Endodermal cell (in vitro differentiated cells): ENCODE results near the gene TANGO2. TPM values are rescaled to one million over a fixed set of nuclear protein-coding genes. Genes with fewer than 3 reads are reported as not detected.

Source experiments
- DNase-seq: peaks from one replicate; pipeline ENCODE4 v3.0.0-alpha.2; 2017
- H3K27ac ChIP-seq: 2 replicates; pipeline ENCODE4 v1.5.1; 2013; ENCODE audit warnings: mild to moderate bottlenecking, low read depth, low read length, moderate library complexity
- H3K27me3 ChIP-seq: 2 replicates; pipeline ENCODE4 v1.6.1; 2013; ENCODE audit warnings: mild to moderate bottlenecking, low read length, moderate library complexity; ENCODE audit not compliant: insufficient read depth, control insufficient read depth, poor library complexity, severe bottlenecking
- H3K36me3 ChIP-seq: 2 replicates; pipeline ENCODE4 v1.7.0; 2013; ENCODE audit warnings: mild to moderate bottlenecking, low read length, moderate library complexity; ENCODE audit not compliant: control insufficient read depth, insufficient read depth
- H3K4me1 ChIP-seq: one replicate; pipeline ENCODE4 v1.7.0; 2013; ENCODE audit warnings: low read length; ENCODE audit not compliant: control insufficient read depth, insufficient read depth
- H3K4me3 ChIP-seq: 2 replicates; pipeline ENCODE4 v1.5.1; 2013; ENCODE audit warnings: mild to moderate bottlenecking, low read length, moderate library complexity
- H3K9ac ChIP-seq: 2 replicates; pipeline ENCODE4 v1.6.1; 2013; ENCODE audit warnings: mild to moderate bottlenecking, low read length, moderate library complexity; ENCODE audit not compliant: poor library complexity, severe bottlenecking; ENCODE audit errors: extremely low read depth
- H3K9me3 ChIP-seq: 2 replicates; pipeline ENCODE4 v1.6.1; 2013; ENCODE audit warnings: mild to moderate bottlenecking, low read length, moderate library complexity; ENCODE audit not compliant: control insufficient read depth
- H3K27ac Mint-ChIP-seq: 2 replicates; pipeline ENCODE4 v1.8.0; 2020; ENCODE audit warnings: mixed read lengths
- H3K27me3 Mint-ChIP-seq: 2 replicates; pipeline ENCODE4 v1.8.0; 2021; ENCODE audit warnings: mild to moderate bottlenecking, mixed read lengths; ENCODE audit not compliant: insufficient read depth
- H3K36me3 Mint-ChIP-seq: 2 replicates; pipeline ENCODE4 v1.8.0; 2020; ENCODE audit warnings: low read depth, mixed read lengths
- H3K4me1 Mint-ChIP-seq: 2 replicates; pipeline ENCODE4 v1.8.0; 2020; ENCODE audit warnings: mixed read lengths
- H3K4me3 Mint-ChIP-seq: 2 replicates; pipeline ENCODE4 v1.8.0; 2020; ENCODE audit warnings: mild to moderate bottlenecking, moderate library complexity, mixed read lengths
- H3K9me3 Mint-ChIP-seq: 2 replicates; pipeline ENCODE4 v1.8.0; 2020; ENCODE audit warnings: mild to moderate bottlenecking, mixed read lengths
- CTCF ChIP-seq: fragments of 200-600 bp; sonication (generic); conservative IDR thresholded peaks from 2 replicates; pipeline ENCODE4 v1.5.0; 2021; ENCODE audit warnings: antibody characterized with exemption, mild to moderate bottlenecking
- WGBS, 2 experiments: methylation state at CpG; one replicate each; pipeline versions ENCODE4 v1.1.5 to v1.1.7; 2013; ENCODE audit warnings: missing lambda C conversion rate in 2 of 2, mixed read lengths in 1 of 2; ENCODE audit not compliant: insufficient coverage in 1 of 2, insufficient read length in 1 of 2; 5-methylcytosine and 5-hydroxymethylcytosine counted together
- total RNA-seq, 2 donors: library from RNA; stranded (reverse); fragmentation: NEBNext Ultra II Directional in 1 of 2; extraction: Animal tissue kit (Norgen Biotek cat#: 25700) in 1 of 2; gene quantifications; 2 replicates in 1 of 2; 3 replicates in 1 of 2; pipeline ENCODE4 v1.2.1, GENCODE V29; 2021

TANGO2 gene
- total RNA-seq, 2 donors from 2014 or later = 19.9 to 21.8 TPM

DNA sequence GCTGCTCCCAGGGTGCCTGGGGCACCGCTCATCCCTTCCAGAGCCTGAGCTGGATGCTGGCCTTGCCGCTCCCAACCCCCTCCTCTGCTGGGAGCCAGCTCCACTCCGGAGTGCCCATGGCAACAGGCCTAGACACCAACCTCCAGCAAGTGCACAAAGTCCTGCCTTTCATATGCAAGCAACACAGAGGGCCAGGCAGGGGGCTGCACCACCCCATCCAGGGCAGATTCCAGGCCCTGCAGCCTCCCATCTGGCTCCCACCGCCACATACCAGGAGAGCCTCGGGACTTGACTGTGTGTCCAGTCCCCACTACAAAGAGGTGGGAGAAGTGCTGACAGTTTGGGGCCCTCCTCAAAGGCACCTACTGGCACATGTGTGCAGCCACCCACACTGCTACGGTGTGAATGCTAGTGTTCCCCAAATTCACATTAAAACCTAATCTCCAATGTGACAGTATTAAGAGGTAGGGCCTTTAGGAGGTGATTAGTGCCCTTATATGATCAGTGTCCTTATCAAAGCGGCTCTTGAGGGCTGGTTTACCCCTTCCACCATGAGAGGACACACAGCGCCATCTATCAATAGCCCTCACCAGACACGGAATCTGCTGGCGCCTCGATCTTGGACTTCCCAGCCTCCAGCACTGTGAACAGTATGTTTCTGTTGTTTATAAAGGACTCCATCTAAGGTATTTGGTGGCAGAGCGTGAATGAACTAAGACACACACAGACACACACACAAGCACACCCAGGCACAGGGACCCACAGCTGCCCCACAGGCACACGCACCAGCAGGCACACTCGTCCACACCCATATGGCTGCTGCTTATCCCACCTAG lies 20.4 kb upstream of the TANGO2 start:
- H3K27me3 ChIP-seq = no peaks in the 10 kb centered on the region
- no peaks in the 10 kb centered on the region for H3K4me1 ChIP-seq
- TF ChIP-seq CTCF = no peak
- Mint-ChIP-seq H3K27me3 (no peaks in the 10 kb centered on the region), H3K4me1 (peaks cover 10% of the 10 kb centered on the region), H3K9me3 (peaks cover 18% of the 10 kb centered on the region), H3K36me3 (peaks cover 7% of the 10 kb centered on the region), H3K4me3 (no peak overlapping the region), H3K27ac (peak overlapping the region; percentile 26)
- H3K9me3 ChIP-seq = peaks cover 24% of the 10 kb centered on the region
- WGBS, 2 experiments = 76 to 90% methylated on average over 8 to 14 of the region's 14 CpGs
- DNase-seq = no peak
- H3K27ac ChIP-seq = peak overlapping the region; percentile 83
- no peaks in the 10 kb centered on the region for H3K36me3 ChIP-seq
- no peak overlapping the region for H3K9ac ChIP-seq
- no peak overlapping the region for H3K4me3 ChIP-seq

- 92 to 93% methylated on average over 6 to 11 of the region's 11 CpGs for WGBS, 2 experiments
- Mint-ChIP-seq H3K27me3 (no peaks in the 10 kb centered on the region), H3K36me3 (peaks cover 7% of the 10 kb centered on the region), H3K4me3 (no peak overlapping the region), H3K27ac (no peak overlapping the region), H3K4me1 (peaks cover 10% of the 10 kb centered on the region), H3K9me3 (peaks cover 19% of the 10 kb centered on the region)
- DNase-seq = no peak
- no peaks in the 10 kb centered on the region for H3K36me3 ChIP-seq
- TF ChIP-seq CTCF = no peak
- no peaks in the 10 kb centered on the region for H3K27me3 ChIP-seq
- no peak overlapping the region for H3K9ac ChIP-seq
- no peak overlapping the region for H3K27ac ChIP-seq
- H3K4me3 ChIP-seq = no peak overlapping the region
- H3K4me1 ChIP-seq = no peaks in the 10 kb centered on the region
- peaks cover 24% of the 10 kb centered on the region for H3K9me3 ChIP-seq
Measured at GRCh38 chr22:20001082-20001638, 19.8 kb upstream of the TANGO2 start.

GRCh38 chr22:20002128-20002527 lies 18.8 kb upstream of the TANGO2 start:
- no peak for TF ChIP-seq CTCF
- peaks cover 7% of the 10 kb centered on the region for H3K36me3 Mint-ChIP-seq
- no peaks in the 10 kb centered on the region for H3K27me3 Mint-ChIP-seq
- H3K4me3 Mint-ChIP-seq = no peak overlapping the region
- Histone ChIP-seq H3K9ac (no peak overlapping the region), H3K27ac (peak overlapping the region; percentile 36), H3K4me1 (no peaks in the 10 kb centered on the region), H3K4me3 (no peak overlapping the region), H3K27me3 (no peaks in the 10 kb centered on the region), H3K9me3 (peaks cover 24% of the 10 kb centered on the region), H3K36me3 (no peaks in the 10 kb centered on the region)
- no peak for DNase-seq
- peaks cover 19% of the 10 kb centered on the region for H3K9me3 Mint-ChIP-seq
- peaks cover 10% of the 10 kb centered on the region for H3K4me1 Mint-ChIP-seq
- WGBS, 2 experiments = 81 to 94% methylated on average over 4 to 9 of the region's 9 CpGs
- no peak overlapping the region for H3K27ac Mint-ChIP-seq
